ENCODE results near the gene ZNF800. TPM values are rescaled to one million over a fixed set of nuclear protein-coding genes. Genes with fewer than 3 reads are reported as not detected.

The ZNF800 gene
- polyA plus RNA-seq, 1 donor from 2014 or later: 4.2 TPM

DNA sequence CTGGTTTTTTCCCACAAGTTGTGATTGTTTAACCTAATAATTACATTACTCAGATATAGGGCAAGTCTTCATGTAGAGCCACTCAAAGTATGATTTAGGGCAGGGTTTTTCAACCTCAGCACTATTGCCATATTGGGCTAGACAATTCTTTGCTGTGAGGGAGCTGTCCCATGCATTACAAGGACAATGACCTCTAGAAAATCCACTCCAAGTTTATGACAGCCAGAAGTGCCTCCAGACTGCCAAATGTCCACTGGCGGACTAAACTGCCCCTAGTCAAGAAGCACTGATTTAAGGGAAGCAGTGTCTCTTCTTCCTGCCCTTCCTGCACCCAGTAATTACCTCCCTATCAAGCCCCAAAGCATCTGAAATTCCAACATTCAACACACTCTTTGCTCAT, 54.4 kb downstream of the ZNF800 start:
- Histone ChIP-seq H3K9me2 (ENCODE audit: insufficient read depth, low read length) (no peaks in the 10 kb centered on the region), H3K9me3 (ENCODE audit: low read length) (no peaks in the 10 kb centered on the region), H3K79me2 (replicated peaks; ENCODE audit: insufficient read depth, low read length) (no peaks in the 10 kb centered on the region), H3K4me3 (ENCODE audit: low read length) (no peak overlapping the region), H3F3A (ENCODE audit: insufficient read depth, low read length, poor library complexity, severe bottlenecking) (no peaks in the 10 kb centered on the region), H3K9ac (ENCODE audit: low read length) (no peak overlapping the region), H3K36me3 (ENCODE audit: insufficient read depth, low read length) (no peaks in the 10 kb centered on the region), H2AFZ (ENCODE audit: low read depth, low read length) (no peak overlapping the region), H3K27ac (ENCODE audit: low read length) (no peak overlapping the region), H3K27me3 (ENCODE audit: insufficient read depth, low read depth, low read length) (no peaks in the 10 kb centered on the region), H4K20me1 (ENCODE audit: insufficient read depth) (no peaks in the 10 kb centered on the region), H3K4me2 (ENCODE audit: low read length) (no peak overlapping the region)
- TF ChIP-seq SMC3 (conservative IDR thresholded peaks at IDR 0.05; ENCODE audit: poor library complexity) (no peak), EP300 (conservative IDR thresholded peaks at IDR 0.05; ENCODE audit: poor library complexity, severe bottlenecking) (no peak), RAD21 (conservative IDR thresholded peaks at IDR 0.05) (no peak), EZH2 (IDR thresholded peaks at IDR 0.05; ENCODE audit: borderline replicate concordance, insufficient read depth, low read length, poor library complexity, severe bottlenecking) (no peak), POLR2AphosphoS5 (IDR thresholded peaks at IDR 0.05) (no peak), TAF1 (IDR thresholded peaks at IDR 0.05; ENCODE audit: low read depth) (no peak), MXI1 (conservative IDR thresholded peaks at IDR 0.05; ENCODE audit: poor library complexity, severe bottlenecking) (no peak)
- TF ChIP-seq, protein P1, sequence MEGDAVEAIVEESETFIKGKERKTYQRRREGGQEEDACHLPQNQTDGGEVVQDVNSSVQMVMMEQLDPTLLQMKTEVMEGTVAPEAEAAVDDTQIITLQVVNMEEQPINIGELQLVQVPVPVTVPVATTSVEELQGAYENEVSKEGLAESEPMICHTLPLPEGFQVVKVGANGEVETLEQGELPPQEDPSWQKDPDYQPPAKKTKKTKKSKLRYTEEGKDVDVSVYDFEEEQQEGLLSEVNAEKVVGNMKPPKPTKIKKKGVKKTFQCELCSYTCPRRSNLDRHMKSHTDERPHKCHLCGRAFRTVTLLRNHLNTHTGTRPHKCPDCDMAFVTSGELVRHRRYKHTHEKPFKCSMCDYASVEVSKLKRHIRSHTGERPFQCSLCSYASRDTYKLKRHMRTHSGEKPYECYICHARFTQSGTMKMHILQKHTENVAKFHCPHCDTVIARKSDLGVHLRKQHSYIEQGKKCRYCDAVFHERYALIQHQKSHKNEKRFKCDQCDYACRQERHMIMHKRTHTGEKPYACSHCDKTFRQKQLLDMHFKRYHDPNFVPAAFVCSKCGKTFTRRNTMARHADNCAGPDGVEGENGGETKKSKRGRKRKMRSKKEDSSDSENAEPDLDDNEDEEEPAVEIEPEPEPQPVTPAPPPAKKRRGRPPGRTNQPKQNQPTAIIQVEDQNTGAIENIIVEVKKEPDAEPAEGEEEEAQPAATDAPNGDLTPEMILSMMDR (IDR thresholded peaks at IDR 0.05; ENCODE audit: poor library complexity, severe bottlenecking): no peak
- TF ChIP-seq, protein P2, sequence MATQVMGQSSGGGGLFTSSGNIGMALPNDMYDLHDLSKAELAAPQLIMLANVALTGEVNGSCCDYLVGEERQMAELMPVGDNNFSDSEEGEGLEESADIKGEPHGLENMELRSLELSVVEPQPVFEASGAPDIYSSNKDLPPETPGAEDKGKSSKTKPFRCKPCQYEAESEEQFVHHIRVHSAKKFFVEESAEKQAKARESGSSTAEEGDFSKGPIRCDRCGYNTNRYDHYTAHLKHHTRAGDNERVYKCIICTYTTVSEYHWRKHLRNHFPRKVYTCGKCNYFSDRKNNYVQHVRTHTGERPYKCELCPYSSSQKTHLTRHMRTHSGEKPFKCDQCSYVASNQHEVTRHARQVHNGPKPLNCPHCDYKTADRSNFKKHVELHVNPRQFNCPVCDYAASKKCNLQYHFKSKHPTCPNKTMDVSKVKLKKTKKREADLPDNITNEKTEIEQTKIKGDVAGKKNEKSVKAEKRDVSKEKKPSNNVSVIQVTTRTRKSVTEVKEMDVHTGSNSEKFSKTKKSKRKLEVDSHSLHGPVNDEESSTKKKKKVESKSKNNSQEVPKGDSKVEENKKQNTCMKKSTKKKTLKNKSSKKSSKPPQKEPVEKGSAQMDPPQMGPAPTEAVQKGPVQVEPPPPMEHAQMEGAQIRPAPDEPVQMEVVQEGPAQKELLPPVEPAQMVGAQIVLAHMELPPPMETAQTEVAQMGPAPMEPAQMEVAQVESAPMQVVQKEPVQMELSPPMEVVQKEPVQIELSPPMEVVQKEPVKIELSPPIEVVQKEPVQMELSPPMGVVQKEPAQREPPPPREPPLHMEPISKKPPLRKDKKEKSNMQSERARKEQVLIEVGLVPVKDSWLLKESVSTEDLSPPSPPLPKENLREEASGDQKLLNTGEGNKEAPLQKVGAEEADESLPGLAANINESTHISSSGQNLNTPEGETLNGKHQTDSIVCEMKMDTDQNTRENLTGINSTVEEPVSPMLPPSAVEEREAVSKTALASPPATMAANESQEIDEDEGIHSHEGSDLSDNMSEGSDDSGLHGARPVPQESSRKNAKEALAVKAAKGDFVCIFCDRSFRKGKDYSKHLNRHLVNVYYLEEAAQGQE (IDR thresholded peaks at IDR 0.05; ENCODE audit: borderline replicate concordance): no peak

DNA sequence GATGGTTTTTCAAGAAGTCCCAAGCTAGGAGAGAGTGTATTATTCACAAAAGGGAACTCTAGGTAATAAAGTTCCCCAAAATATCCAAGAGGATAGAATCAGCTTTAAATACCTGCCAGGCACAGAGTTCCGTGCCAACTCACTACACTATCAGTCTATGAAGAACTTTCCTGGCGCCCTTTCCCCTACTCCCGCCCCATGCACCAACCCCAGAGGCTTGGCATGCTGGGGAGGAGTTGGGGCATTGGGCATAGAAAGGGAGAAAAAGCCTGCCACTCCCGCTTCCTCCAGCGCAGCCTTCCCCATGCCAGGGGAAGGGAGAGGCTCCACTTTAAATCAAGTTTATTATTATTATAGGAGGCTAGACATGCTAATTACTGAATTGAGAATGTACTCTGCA, 54.9 kb downstream of the ZNF800 start:
- Histone ChIP-seq H3K9me2 (ENCODE audit: insufficient read depth, low read length) (no peaks in the 10 kb centered on the region), H3F3A (ENCODE audit: insufficient read depth, low read length, poor library complexity, severe bottlenecking) (no peaks in the 10 kb centered on the region), H3K9ac (ENCODE audit: low read length) (no peak overlapping the region), H3K4me3 (ENCODE audit: low read length) (no peak overlapping the region), H4K20me1 (ENCODE audit: insufficient read depth) (no peaks in the 10 kb centered on the region), H3K4me2 (ENCODE audit: low read length) (no peak overlapping the region), H3K27ac (ENCODE audit: low read length) (no peak overlapping the region), H3K9me3 (ENCODE audit: low read length) (no peaks in the 10 kb centered on the region), H3K79me2 (replicated peaks; ENCODE audit: insufficient read depth, low read length) (no peaks in the 10 kb centered on the region), H3K36me3 (ENCODE audit: insufficient read depth, low read length) (no peaks in the 10 kb centered on the region), H2AFZ (ENCODE audit: low read depth, low read length) (no peak overlapping the region), H3K27me3 (ENCODE audit: insufficient read depth, low read depth, low read length) (no peaks in the 10 kb centered on the region)
- no peak for TF ChIP-seq TAF1 (IDR thresholded peaks at IDR 0.05; ENCODE audit: low read depth)
- TF ChIP-seq, protein P1 (IDR thresholded peaks at IDR 0.05; ENCODE audit: poor library complexity, severe bottlenecking): no peak
- TF ChIP-seq RAD21 (conservative IDR thresholded peaks at IDR 0.05): no peak
- no peak for TF ChIP-seq EZH2 (IDR thresholded peaks at IDR 0.05; ENCODE audit: borderline replicate concordance, insufficient read depth, low read length, poor library complexity, severe bottlenecking)
- TF ChIP-seq MXI1 (conservative IDR thresholded peaks at IDR 0.05; ENCODE audit: poor library complexity, severe bottlenecking): no peak
- TF ChIP-seq POLR2AphosphoS5 (IDR thresholded peaks at IDR 0.05): no peak
- no peak for TF ChIP-seq SMC3 (conservative IDR thresholded peaks at IDR 0.05; ENCODE audit: poor library complexity)
- TF ChIP-seq, protein P2 (IDR thresholded peaks at IDR 0.05; ENCODE audit: borderline replicate concordance): no peak
- TF ChIP-seq EP300 (conservative IDR thresholded peaks at IDR 0.05; ENCODE audit: poor library complexity, severe bottlenecking): no peak
